Adrenal gland (tissue), 12 donors: ENCODE results near the gene NFIC. TPM values are rescaled to one million over a fixed set of nuclear protein-coding genes. Genes with fewer than 3 reads are reported as not detected.

Experiments
- DNase-seq, 7 donors: peaks; one replicate each; pipeline ENCODE4 v3.0.0-alpha.2; 2019 to 2020
- H3K27ac ChIP-seq, 5 donors: fragments of 200-600 bp; sonication (generic) in 4 of 5; 1 replicate in 3 of 5; 2 replicates in 2 of 5; pipeline versions ENCODE4 v1.5.1 to v1.8.0; 2016 to 2020; ENCODE audit warnings: mild to moderate bottlenecking in 1 of 5
- H3K27me3 ChIP-seq: fragments of 200-600 bp; 2 replicates; pipeline ENCODE4 v1.8.0; 2021
- H3K36me3 ChIP-seq, 2 donors: fragments of 200-600 bp; replicated peaks in 1 of 2; 1 replicate in 1 of 2; 2 replicates in 1 of 2; pipeline versions ENCODE4 v1.5.1 to v1.8.0; 2018 to 2022
- H3K4me1 ChIP-seq, 2 donors: fragments of 200-600 bp; replicated peaks in 1 of 2; 1 replicate in 1 of 2; 2 replicates in 1 of 2; pipeline versions ENCODE4 v1.5.1 to v1.8.0; 2018 to 2021
- H3K4me3 ChIP-seq, 4 donors: fragments of 200-600 bp; sonication (generic) in 3 of 4; one replicate each; pipeline ENCODE4 v1.5.1; 2016 to 2018
- H3K9me3 ChIP-seq, 3 donors: fragments of 200-600 bp; sonication (generic) in 1 of 3; replicated peaks in 1 of 3; 1 replicate in 2 of 3; 2 replicates in 1 of 3; pipeline versions ENCODE4 v1.5.1 to v1.8.0; 2016 to 2021
- CTCF ChIP-seq, 6 experiments: fragments of 450-650 bp in 4 of 6; fragments of 200-600 bp in 2 of 6; sonication (generic) in 1 of 6; IDR thresholded peaks; 1 replicate in 5 of 6; 2 replicates in 1 of 6; pipeline versions ENCODE4 v1.5.1 to v1.8.0; 2016 to 2021; ENCODE audit warnings: antibody characterized with exemption in 6 of 6, mild to moderate bottlenecking in 2 of 6, moderate library complexity in 1 of 6
- POLR2A ChIP-seq, 2 donors: fragments of 450-650 bp; IDR thresholded peaks; one replicate each; pipeline ENCODE4 v1.6.1; 2017; ENCODE audit warnings: antibody characterized with exemption in 2 of 2, mild to moderate bottlenecking in 2 of 2, moderate library complexity in 1 of 2
- WGBS, 4 donors: extraction: QIAGEN DNeasy Blood & Tissue Kit in 2 of 4; methylation state at CpG; one replicate each; pipeline versions ENCODE4 v1.1.5 to v1.1.7; 2013 to 2017; 5-methylcytosine and 5-hydroxymethylcytosine counted together
- intact Hi-C, 2 donors: fragments of 100-400 bp; cut with DNase I; formaldehyde crosslinking; loops; one replicate each; pipeline versions ENCODE4 v1.14.1 to v1.15.0; 2022 to 2023
- polyA plus RNA-seq, 3 donors: library from polyadenylated mRNA; stranded (reverse); fragments of 200-250 nt in 2 of 3; fragments of 350-450 nt in 1 of 3; fragmentation: Illumina TruSeq in 1 of 3; extraction: RNeasy Lipid Tissue Mini Kit (QIAGEN cat#74804) in 1 of 3; gene quantifications; one replicate each; pipeline ENCODE4 v1.2.3, GENCODE V29; 2013 to 2014
- total RNA-seq, 9 donors: library from RNA; depleted of rRNA in 4 of 9; stranded (reverse); fragments of >200 nt in 4 of 9; fragments of 120-200 nt in 1 of 9; fragmentation: NEBNext Ultra II Directional in 1 of 9; extraction: Animal tissue kit (Norgen Biotek cat#: 25700) in 1 of 9; gene quantifications; one replicate each; pipeline versions ENCODE4 v1.1.0 to v1.2.4, GENCODE V29; 2013 to 2023
- donor health status: healthy with polysubstance abuse.
- donor health status: Bipolar disorder and iron deficiency.
- donor health status: DM: yes; HTN: yes; CAD: no.
- donor health status: DM: no; HTN: no; CAD: no.
- donor health status: DM: no; HTN: no; CAD: no.
- donor health status: DM: yes; HTN: yes; CAD: no.

The NFIC gene
- total and polyA plus RNA-seq, 12 donors = 3.5 to 329 (median 171) TPM

DNA sequence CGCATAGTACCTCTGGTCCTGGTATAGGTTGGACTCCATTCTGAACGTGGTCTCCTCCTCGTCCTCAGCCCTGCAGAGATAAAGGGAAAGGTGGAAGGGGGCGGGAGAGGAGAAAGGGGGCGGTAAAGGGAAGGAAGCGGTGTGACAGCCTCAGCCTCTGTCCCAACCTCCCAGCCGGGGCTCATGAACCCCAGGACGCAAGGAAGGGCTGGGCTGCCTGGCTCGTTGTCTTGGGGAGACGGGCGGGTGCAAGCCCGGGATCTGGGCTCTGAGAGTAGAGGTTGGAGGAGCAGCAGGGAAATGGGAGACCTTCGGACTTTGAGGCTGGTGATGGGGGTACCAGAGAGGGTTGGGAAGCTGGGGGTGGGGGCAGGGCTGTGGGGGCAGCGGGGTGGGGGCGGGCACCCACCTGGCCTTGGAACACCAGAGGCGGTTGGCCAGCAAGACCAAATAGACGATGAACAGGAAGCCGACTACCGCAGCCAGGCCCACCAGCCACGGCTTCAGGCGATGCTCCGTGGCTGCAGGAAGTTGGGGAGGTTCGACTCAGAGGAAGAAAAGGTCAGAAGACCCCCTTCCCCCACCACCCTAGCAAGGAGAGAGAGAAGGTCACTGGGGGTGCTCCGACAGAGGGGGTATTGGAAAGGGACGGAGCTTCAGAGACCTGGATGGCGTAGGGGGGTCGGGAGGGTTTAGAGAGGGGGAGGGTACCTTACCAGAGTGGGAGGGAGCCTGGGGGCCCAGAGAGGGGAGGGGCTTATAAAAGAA lies 112.2 kb downstream of the NFIC start:
- no peaks in the 10 kb centered on the region for H3K9me3 ChIP-seq
- H3K36me3 ChIP-seq = no peaks in the 10 kb centered on the region
- H3K27me3 ChIP-seq = peaks cover 14% of the 10 kb centered on the region
- 26 to 39% (median 28%) methylated on average over 22 to 27 of the region's 27 CpGs for WGBS, 4 donors
- intact Hi-C loops = no loop called here
- TF ChIP-seq POLR2A (IDR thresholded peaks at IDR 0.05) = no peak
- TF ChIP-seq CTCF (IDR thresholded peaks at IDR 0.05) = no peak
- no peak overlapping the region for H3K4me3 ChIP-seq
- no peak overlapping the region for H3K27ac ChIP-seq
- DNase-seq = no peak
- H3K4me1 ChIP-seq = no peaks in the 10 kb centered on the region

DNA sequence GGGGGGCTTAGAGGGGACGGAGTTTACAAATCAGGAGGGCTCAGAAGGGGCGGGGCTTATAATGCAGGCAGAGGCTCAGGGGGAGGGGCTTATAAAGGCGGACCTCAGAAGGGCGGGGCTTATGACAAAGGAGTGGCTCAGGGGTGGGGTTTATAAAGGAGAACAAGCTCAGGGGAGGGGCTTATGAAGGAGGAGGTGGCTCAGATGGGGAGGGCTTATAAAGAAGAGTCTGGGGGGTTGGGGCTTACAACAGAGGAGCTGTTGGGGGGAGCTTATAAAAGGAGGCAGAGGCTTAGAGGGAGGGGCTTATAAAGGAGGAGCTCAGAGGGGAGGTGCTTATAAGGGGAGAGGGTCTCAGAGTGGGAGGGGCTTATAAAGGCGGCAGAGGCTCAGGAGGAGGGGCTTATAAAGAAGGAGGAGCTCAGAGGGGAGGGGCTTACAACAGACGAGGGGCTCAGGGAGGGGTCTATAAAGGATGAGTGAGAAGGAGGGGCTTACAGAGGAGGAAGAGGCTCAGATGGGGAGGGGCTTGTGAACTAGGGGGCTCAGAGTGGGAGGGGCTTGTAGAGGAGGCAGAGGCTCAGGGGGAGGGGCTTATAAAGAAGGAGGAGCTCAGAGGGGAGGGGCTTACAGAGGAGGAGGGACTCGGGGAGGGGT lies 112.9 kb downstream of the NFIC start:
- no peak overlapping the region for H3K4me3 ChIP-seq
- H3K27me3 ChIP-seq = peaks cover 14% of the 10 kb centered on the region
- no peaks in the 10 kb centered on the region for H3K4me1 ChIP-seq
- no peaks in the 10 kb centered on the region for H3K9me3 ChIP-seq
- no peak overlapping the region for H3K27ac ChIP-seq
- H3K36me3 ChIP-seq = no peaks in the 10 kb centered on the region
- intact Hi-C loops = no loop called here
- 26 to 38% (median 33%) methylated on average over 7 of the region's 7 CpGs for WGBS, 4 donors
- TF ChIP-seq CTCF (IDR thresholded peaks at IDR 0.05) = no peak
- no peak for TF ChIP-seq POLR2A (IDR thresholded peaks at IDR 0.05)
- DNase-seq = no peak

GRCh38 chr19:3479834-3480215 lies 113.4 kb downstream of the NFIC start:
- H3K9me3 ChIP-seq = no peaks in the 10 kb centered on the region
- 27 to 52% (median 43%) methylated on average over 9 of the region's 9 CpGs for WGBS, 4 donors
- intact Hi-C loops = no loop called here
- no peak for DNase-seq
- no peak overlapping the region for H3K27ac ChIP-seq
- peaks cover 14% of the 10 kb centered on the region for H3K27me3 ChIP-seq
- no peaks in the 10 kb centered on the region for H3K36me3 ChIP-seq
- TF ChIP-seq POLR2A (IDR thresholded peaks at IDR 0.05) (no peak), CTCF (IDR thresholded peaks at IDR 0.05) (no peak)
- H3K4me3 ChIP-seq = no peak overlapping the region
- no peaks in the 10 kb centered on the region for H3K4me1 ChIP-seq

DNA sequence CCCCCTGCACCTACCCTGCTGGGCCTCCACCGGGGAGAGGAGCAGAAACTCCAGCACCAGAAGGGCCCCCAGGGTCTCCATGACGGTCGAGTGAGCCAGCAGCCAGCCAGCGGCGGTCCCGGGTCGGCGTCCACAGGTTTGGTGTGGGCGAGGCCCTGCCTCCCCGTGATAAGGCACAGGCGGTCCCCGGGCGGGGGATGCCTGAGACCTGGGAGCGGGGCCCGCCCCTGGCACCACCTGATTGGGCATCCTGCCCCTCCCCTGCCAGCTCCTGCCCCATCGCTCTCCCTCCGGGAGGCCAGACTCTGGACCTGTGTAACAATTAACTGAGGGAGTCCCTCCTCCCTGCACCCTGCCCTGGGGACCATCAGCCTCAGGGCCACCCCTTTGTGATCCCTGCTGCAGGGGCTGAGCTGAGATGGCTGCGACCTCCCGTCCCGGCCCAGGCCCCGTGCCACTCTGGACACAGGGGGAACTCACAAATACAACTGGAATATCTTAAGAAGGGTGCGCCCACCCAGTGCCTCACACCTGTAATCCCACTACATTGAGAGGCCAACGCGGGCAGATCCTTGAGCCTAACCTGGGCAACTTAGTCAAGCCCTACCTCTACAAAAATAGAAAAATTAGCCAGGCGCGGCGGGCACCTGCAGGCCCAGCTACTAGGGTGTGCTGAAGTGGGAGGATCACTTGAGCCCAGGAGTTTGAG lies 114.2 kb downstream of the NFIC start, which contains the start of gene SMIM24:
SMIM24 (minus strand) TSS at position 143 of the 709 bp plus-strand sequence; CDS start at position 81, 62 bp downstream.
- no peak for TF ChIP-seq POLR2A (IDR thresholded peaks at IDR 0.05)
- no peak for TF ChIP-seq CTCF (IDR thresholded peaks at IDR 0.05)
- no peak within 1 kb of the TSS for H3K4me3 ChIP-seq
- 45 to 70% (median 58%) methylated on average over 7 to 27 of the region's 27 CpGs for WGBS, 4 donors
- no peaks in the 10 kb centered on the region for H3K9me3 ChIP-seq
- H3K4me1 ChIP-seq = no peaks in the 10 kb centered on the region
- no peak within 1 kb of the TSS for H3K27ac ChIP-seq
- no peak for DNase-seq
- intact Hi-C loops = no loop called here
- H3K36me3 ChIP-seq = no peaks in the 10 kb centered on the region
- peaks cover 14% of the 10 kb centered on the region for H3K27me3 ChIP-seq
